Thoracic aorta (tissue), 2 donors: Measurements from ENCODE around the gene PXK. TPM values are rescaled to one million over a fixed set of nuclear protein-coding genes. Genes with fewer than 3 reads are reported as not detected.

ENCODE experiments used
- ATAC-seq: fragments of 150-250 bp; one replicate; pipeline ENCODE4 v1.8.0; 2017; ENCODE audit warnings: low read depth; ENCODE audit not compliant: insufficient number of reproducible peaks, low FRiP score
- DNase-seq: peaks from one replicate; pipeline ENCODE4 v3.0.0-alpha.2; 2020; ENCODE audit warnings: low spot score
- H3K27ac ChIP-seq, 2 donors: fragments of 200-600 bp; sonication (generic); 1 replicate in 1 of 2; 2 replicates in 1 of 2; pipeline ENCODE4 v1.5.1; 2016; ENCODE audit warnings: mild to moderate bottlenecking in 2 of 2, moderate library complexity in 2 of 2
- H3K27me3 ChIP-seq: fragments of 200-600 bp; sonication (generic); replicated peaks from 2 replicates; pipeline ENCODE4 v1.6.0; 2016; ENCODE audit warnings: mild to moderate bottlenecking; ENCODE audit not compliant: insufficient read depth
- H3K36me3 ChIP-seq: fragments of 200-600 bp; sonication (generic); one replicate; pipeline ENCODE4 v1.5.1; 2016
- H3K4me1 ChIP-seq, 2 donors: fragments of 200-600 bp; sonication (generic); 1 replicate in 1 of 2; 2 replicates in 1 of 2; pipeline versions ENCODE4 v1.5.1 to v1.6.0; 2016; ENCODE audit warnings: low read depth in 2 of 2, mild to moderate bottlenecking in 1 of 2; ENCODE audit not compliant: control insufficient read depth in 1 of 2
- H3K4me3 ChIP-seq: fragments of 200-600 bp; sonication (generic); 2 replicates; pipeline ENCODE4 v1.5.1; 2016; ENCODE audit warnings: mild to moderate bottlenecking
- H3K9me3 ChIP-seq: fragments of 200-600 bp; sonication (generic); 2 replicates; pipeline ENCODE4 v1.5.1; 2016
- total RNA-seq, 2 donors: library from RNA; depleted of rRNA; stranded (reverse); fragments of >200 nt; gene quantifications; one replicate each; pipeline versions ENCODE4 v1.1.0 to v1.2.3, GENCODE V29; 2016
- TF ChIP-seq, protein P1 (sequence below): fragments of 200-600 bp; sonication (generic); IDR thresholded peaks from one replicate; pipeline ENCODE4 v1.5.1; 2019; ENCODE audit warnings: antibody characterized with exemption

Gene PXK
- total RNA-seq, 2 donors from 2014 or later, result 22.1 to 34.2 TPM

DNA sequence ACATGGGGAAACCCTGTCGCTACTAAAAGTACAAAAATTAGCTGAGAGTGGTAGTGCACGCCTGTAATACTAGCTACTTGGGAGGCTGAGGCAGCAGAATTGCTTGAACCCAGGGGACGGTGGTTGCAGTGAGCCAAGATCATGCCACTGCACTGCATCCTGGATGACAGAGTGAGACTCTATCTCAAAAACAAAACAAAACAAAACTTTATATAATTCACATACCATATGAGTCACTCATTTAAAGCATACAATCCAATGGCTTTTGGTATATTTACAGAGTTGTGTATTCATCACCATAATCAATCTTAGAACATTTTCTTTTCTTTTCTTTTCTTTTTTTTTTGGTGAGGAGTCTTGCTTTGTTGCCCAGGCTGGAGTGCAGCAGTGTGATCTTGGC, 8.7 kb downstream of the PXK start:
- H3K4me1 ChIP-seq, result no peaks in the 10 kb centered on the region
- no peaks in the 10 kb centered on the region for H3K9me3 ChIP-seq
- no peaks in the 10 kb centered on the region for H3K27me3 ChIP-seq
- H3K27ac ChIP-seq, result no peak overlapping the region
- H3K36me3 ChIP-seq, result no peaks in the 10 kb centered on the region
- H3K4me3 ChIP-seq, result no peak overlapping the region
- DNase-seq (no peak), ATAC-seq (no peak)
- TF ChIP-seq, protein P1, sequence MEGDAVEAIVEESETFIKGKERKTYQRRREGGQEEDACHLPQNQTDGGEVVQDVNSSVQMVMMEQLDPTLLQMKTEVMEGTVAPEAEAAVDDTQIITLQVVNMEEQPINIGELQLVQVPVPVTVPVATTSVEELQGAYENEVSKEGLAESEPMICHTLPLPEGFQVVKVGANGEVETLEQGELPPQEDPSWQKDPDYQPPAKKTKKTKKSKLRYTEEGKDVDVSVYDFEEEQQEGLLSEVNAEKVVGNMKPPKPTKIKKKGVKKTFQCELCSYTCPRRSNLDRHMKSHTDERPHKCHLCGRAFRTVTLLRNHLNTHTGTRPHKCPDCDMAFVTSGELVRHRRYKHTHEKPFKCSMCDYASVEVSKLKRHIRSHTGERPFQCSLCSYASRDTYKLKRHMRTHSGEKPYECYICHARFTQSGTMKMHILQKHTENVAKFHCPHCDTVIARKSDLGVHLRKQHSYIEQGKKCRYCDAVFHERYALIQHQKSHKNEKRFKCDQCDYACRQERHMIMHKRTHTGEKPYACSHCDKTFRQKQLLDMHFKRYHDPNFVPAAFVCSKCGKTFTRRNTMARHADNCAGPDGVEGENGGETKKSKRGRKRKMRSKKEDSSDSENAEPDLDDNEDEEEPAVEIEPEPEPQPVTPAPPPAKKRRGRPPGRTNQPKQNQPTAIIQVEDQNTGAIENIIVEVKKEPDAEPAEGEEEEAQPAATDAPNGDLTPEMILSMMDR, result no peak

DNA sequence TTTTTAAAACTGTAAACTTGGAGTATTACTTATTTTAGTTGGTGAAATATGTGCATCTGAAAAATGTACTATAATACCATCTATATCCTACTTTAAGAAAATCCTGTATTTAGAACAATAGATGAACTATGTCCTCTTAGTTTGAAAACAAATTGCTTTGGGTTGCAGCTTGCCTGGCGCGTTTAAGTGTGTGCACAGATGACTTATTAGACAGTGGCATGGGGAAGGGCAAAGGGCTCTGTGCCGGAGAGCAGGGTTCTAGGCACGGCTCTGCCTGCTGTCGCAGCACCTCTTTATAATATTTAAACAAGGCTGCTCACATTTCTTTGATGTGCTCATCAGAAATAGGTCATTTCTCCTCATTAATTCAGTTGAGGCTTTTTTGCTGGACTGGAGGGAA, 10.0 kb downstream of the PXK start:
- H3K36me3 ChIP-seq, result no peaks in the 10 kb centered on the region
- TF ChIP-seq, protein P1, result no peak
- H3K9me3 ChIP-seq, result no peaks in the 10 kb centered on the region
- ATAC-seq (no peak), DNase-seq (no peak)
- no peak overlapping the region for H3K4me3 ChIP-seq
- H3K4me1 ChIP-seq, result no peaks in the 10 kb centered on the region
- no peaks in the 10 kb centered on the region for H3K27me3 ChIP-seq
- H3K27ac ChIP-seq, result no peak overlapping the region

DNA sequence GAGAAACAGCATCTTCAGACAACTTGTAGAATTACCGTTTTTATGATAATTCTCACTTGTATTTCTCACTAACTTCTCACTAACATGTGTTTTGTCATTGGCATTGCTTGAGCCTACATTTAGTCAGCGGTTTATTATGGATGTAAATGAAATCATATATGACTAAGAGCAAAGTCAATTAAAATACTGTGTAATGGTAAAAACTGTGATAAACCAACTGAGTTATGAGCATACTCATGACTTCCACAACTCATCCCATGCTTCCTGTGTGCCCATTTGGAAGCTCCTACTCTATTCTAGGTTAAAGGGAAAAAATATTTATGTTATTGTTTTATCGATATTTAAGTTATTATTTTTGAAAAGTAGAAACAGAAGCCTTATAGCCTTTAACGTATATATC, 12.8 kb downstream of the PXK start:
- TF ChIP-seq, protein P1, result no peak
- DNase-seq (no peak), ATAC-seq (no peak)
- Histone ChIP-seq H3K9me3 (no peaks in the 10 kb centered on the region), H3K27ac (no peak overlapping the region), H3K4me3 (no peak overlapping the region), H3K36me3 (no peaks in the 10 kb centered on the region), H3K27me3 (no peaks in the 10 kb centered on the region), H3K4me1 (no peaks in the 10 kb centered on the region)

- Histone ChIP-seq H3K27me3 (no peaks in the 10 kb centered on the region), H3K36me3 (no peaks in the 10 kb centered on the region), H3K27ac (no peak overlapping the region), H3K9me3 (no peaks in the 10 kb centered on the region), H3K4me1 (no peaks in the 10 kb centered on the region), H3K4me3 (no peak overlapping the region)
- DNase-seq (no peak), ATAC-seq (no peak)
- TF ChIP-seq, protein P1, result no peak
Measured at GRCh38 chr3:58346368-58346767, 13.7 kb downstream of the PXK start.

DNA sequence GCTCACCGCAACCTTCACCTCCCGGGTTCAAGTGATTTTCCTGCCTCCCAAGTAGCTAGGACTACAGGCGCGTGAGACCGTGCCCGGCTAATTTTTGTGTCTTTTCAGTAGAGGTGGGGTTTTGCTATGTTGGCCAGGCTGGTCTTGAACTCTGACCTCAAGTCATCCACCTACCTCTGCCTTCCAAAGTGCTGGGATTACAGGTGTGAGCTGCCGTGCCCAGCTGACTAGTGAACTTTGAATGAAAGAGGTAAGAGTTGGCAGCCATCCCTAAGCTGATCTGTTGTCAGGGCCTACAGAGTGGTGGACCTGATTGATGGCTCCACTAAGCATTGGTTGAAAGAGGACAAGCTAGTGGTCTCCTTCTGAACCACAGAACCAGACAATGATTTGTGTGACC, 15.3 kb downstream of the PXK start:
- DNase-seq (no peak), ATAC-seq (no peak)
- TF ChIP-seq, protein P1, result no peak
- Histone ChIP-seq H3K4me1 (no peaks in the 10 kb centered on the region), H3K27ac (no peak overlapping the region), H3K27me3 (no peaks in the 10 kb centered on the region), H3K4me3 (no peak overlapping the region), H3K9me3 (no peaks in the 10 kb centered on the region), H3K36me3 (no peaks in the 10 kb centered on the region)
